ENCODE data around the gene MAPKAP1.

The MAPKAP1 gene

GRCh38 chr9:125462861-125463291 lies 244.1 kb downstream of the MAPKAP1 start:
- Histone ChIP-seq H3K4me3 (ENCODE audit: low read depth, low read length) (no peak overlapping the region), H3K27me3 (replicated peaks) (no peaks in the 10 kb centered on the region), H3K36me3 (replicated peaks) (no peaks in the 10 kb centered on the region), H3K27ac (no peak overlapping the region)
- in situ Hi-C loops (cut with HindIII; ENCODE audit: low pct_ligation_motif_present, low sequenced_read_pairs), result no loop called here
- DNase-seq, result no peak
- no peak for TF ChIP-seq CTCF (IDR thresholded peaks at IDR 0.05; ENCODE audit: low read depth, low read length, missing control alignments)

GRCh38 chr9:125461636-125462190 lies 245.3 kb downstream of the MAPKAP1 start:
- TF ChIP-seq CTCF (IDR thresholded peaks at IDR 0.05; ENCODE audit: low read depth, low read length, missing control alignments), result no peak
- Histone ChIP-seq H3K27ac (no peak overlapping the region), H3K36me3 (replicated peaks) (no peaks in the 10 kb centered on the region), H3K4me3 (ENCODE audit: low read depth, low read length) (no peak overlapping the region), H3K27me3 (replicated peaks) (no peaks in the 10 kb centered on the region)
- in situ Hi-C loops (cut with HindIII; ENCODE audit: low pct_ligation_motif_present, low sequenced_read_pairs), result no loop called here
- DNase-seq, result no peak

- in situ Hi-C loops (cut with HindIII; ENCODE audit: low pct_ligation_motif_present, low sequenced_read_pairs), result no loop called here
- no peak for DNase-seq
- H3K36me3 ChIP-seq (replicated peaks), result no peaks in the 10 kb centered on the region
- no peak for TF ChIP-seq CTCF (IDR thresholded peaks at IDR 0.05; ENCODE audit: low read depth, low read length, missing control alignments)
- H3K27me3 ChIP-seq (replicated peaks), result no peaks in the 10 kb centered on the region
- H3K4me3 ChIP-seq (ENCODE audit: low read depth, low read length), result no peak overlapping the region
- no peak overlapping the region for H3K27ac ChIP-seq
Measured at GRCh38 chr9:125460883-125461635, 245.9 kb downstream of the MAPKAP1 start.

GRCh38 chr9:125460346-125460745 lies 246.7 kb downstream of the MAPKAP1 start:
- in situ Hi-C loops (cut with HindIII; ENCODE audit: low pct_ligation_motif_present, low sequenced_read_pairs), result no loop called here
- no peak for DNase-seq
- no peak overlapping the region for H3K27ac ChIP-seq
- TF ChIP-seq CTCF (IDR thresholded peaks at IDR 0.05; ENCODE audit: low read depth, low read length, missing control alignments), result no peak
- no peak overlapping the region for H3K4me3 ChIP-seq (ENCODE audit: low read depth, low read length)
- H3K36me3 ChIP-seq (replicated peaks), result no peaks in the 10 kb centered on the region
- no peaks in the 10 kb centered on the region for H3K27me3 ChIP-seq (replicated peaks)

- H3K4me3 ChIP-seq (ENCODE audit: low read depth, low read length), result no peak overlapping the region
- H3K36me3 ChIP-seq (replicated peaks), result no peaks in the 10 kb centered on the region
- no peak for TF ChIP-seq CTCF (IDR thresholded peaks at IDR 0.05; ENCODE audit: low read depth, low read length, missing control alignments)
- in situ Hi-C loops (cut with HindIII; ENCODE audit: low pct_ligation_motif_present, low sequenced_read_pairs), result no loop called here
- H3K27ac ChIP-seq, result no peak overlapping the region
- no peak for DNase-seq
- H3K27me3 ChIP-seq (replicated peaks), result no peaks in the 10 kb centered on the region
Measured at GRCh38 chr9:125457357-125457756, 249.7 kb downstream of the MAPKAP1 start.
